ENCODE data around the gene GGNBP2.

Gene GGNBP2

DNA sequence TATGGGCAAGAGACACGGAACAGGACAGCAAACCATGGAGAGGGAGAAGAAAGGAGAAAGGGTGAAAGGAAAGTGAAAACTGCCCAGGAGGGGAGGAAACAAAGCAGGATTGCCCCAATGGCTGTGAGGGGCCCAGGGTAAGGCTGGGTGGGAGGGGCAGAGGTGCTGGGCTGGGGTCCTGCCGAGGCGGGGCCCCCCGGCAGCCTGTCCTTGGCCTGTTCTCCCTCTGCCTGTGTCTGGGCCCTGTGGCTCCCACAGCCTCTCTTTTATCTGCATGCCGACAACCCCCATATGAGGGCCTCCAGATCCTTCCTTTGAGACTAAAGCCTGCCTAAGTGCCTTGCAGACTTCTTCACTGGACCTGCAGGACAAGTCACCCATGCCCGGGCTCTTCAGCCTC is 42.8 kb upstream of the GGNBP2 start:
- H3K18ac ChIP-seq (ENCODE audit: low read depth in 1 of 2, low read length in 2 of 2) = no peak overlapping the region

GRCh38 chr17:36503456-36504155 is 41.1 kb upstream of the GGNBP2 start:
- no peak overlapping the region for H3K14ac ChIP-seq (ENCODE audit: low read length in 2 of 2)
- H2AK5ac ChIP-seq (ENCODE audit: low read length, severe bottlenecking) = no peak overlapping the region
- H3K27ac ChIP-seq (ENCODE audit: low read length, poor library complexity, severe bottlenecking) = no peak overlapping the region
- H2BK120ac ChIP-seq (ENCODE audit: low read depth, low read length) = no peak overlapping the region
- H3K9ac ChIP-seq (ENCODE audit: low read length) = no peak overlapping the region
- no peak overlapping the region for H2AFZ ChIP-seq (ENCODE audit: low read depth, low read length)
- H4K8ac ChIP-seq (ENCODE audit: low read length) = no peak overlapping the region
- H3K9me3 ChIP-seq (ENCODE audit: control insufficient read depth, low read length) = no peaks in the 10 kb centered on the region
- no peak overlapping the region for H2BK5ac ChIP-seq (ENCODE audit: low read depth, low read length, poor library complexity, severe bottlenecking)
- no peak overlapping the region for H3K4ac ChIP-seq (ENCODE audit: low read depth in 1 of 2, low read length in 2 of 2)
- no peak overlapping the region for H3K23ac ChIP-seq (ENCODE audit: low read length in 2 of 2)
- no peak for DNase-seq
- no peaks in the 10 kb centered on the region for H3K27me3 ChIP-seq (ENCODE audit: control insufficient read depth in 1 of 2, insufficient read depth in 1 of 2, low read length in 2 of 2)
- H3K79me1 ChIP-seq (replicated peaks; ENCODE audit: low read length, poor library complexity, severe bottlenecking) = peaks cover 3% of the 10 kb centered on the region
- no peak overlapping the region for H2BK12ac ChIP-seq (ENCODE audit: low read length in 2 of 2)
- no peak overlapping the region for H2BK15ac ChIP-seq (ENCODE audit: low read depth, poor library complexity, severe bottlenecking)
- H4K91ac ChIP-seq (ENCODE audit: low read length) = no peak overlapping the region
- no peak overlapping the region for H3K18ac ChIP-seq (ENCODE audit: low read depth in 1 of 2, low read length in 2 of 2)
- peaks cover 76 to 93% of the 10 kb centered on the region in 2 experiments for H3K36me3 ChIP-seq (ENCODE audit: control insufficient read depth in 1 of 2, insufficient read depth in 2 of 2, low read depth in 1 of 2, low read length in 2 of 2)
- no peak overlapping the region for H3K4me2 ChIP-seq (ENCODE audit: low read length, poor library complexity, severe bottlenecking)
- peaks cover 9% of the 10 kb centered on the region for H3K4me1 ChIP-seq (ENCODE audit: control insufficient read depth, insufficient read depth, low read depth, low read length)
- H3K4me3 ChIP-seq (ENCODE audit: insufficient read depth in 1 of 2, low read depth in 1 of 2, low read length in 2 of 2) = no peak overlapping the region
- 98% methylated on average over 7 of the region's 7 CpGs for WGBS

More for the DNA sequence above, 42.8 kb upstream of the GGNBP2 start:
- H3K4me1 ChIP-seq (ENCODE audit: control insufficient read depth, insufficient read depth, low read depth, low read length) = peaks cover 12% of the 10 kb centered on the region
- no peaks in the 10 kb centered on the region for H3K27me3 ChIP-seq (ENCODE audit: control insufficient read depth in 1 of 2, insufficient read depth in 1 of 2, low read length in 2 of 2)
- H2BK12ac ChIP-seq (ENCODE audit: low read length in 2 of 2) = no peak overlapping the region
- H2BK5ac ChIP-seq (ENCODE audit: low read depth, low read length, poor library complexity, severe bottlenecking) = no peak overlapping the region
- H3K4me2 ChIP-seq (ENCODE audit: low read length, poor library complexity, severe bottlenecking) = no peak overlapping the region
- no peak overlapping the region for H2AK5ac ChIP-seq (ENCODE audit: low read length, severe bottlenecking)
- H2BK120ac ChIP-seq (ENCODE audit: low read depth, low read length) = no peak overlapping the region
- H3K9me3 ChIP-seq (ENCODE audit: control insufficient read depth, low read length) = no peaks in the 10 kb centered on the region
- no peak overlapping the region for H4K91ac ChIP-seq (ENCODE audit: low read length)
- no peak overlapping the region for H2AFZ ChIP-seq (ENCODE audit: low read depth, low read length)
- DNase-seq = no peak
- 93% methylated on average over 6 of the region's 6 CpGs for WGBS
- H2BK15ac ChIP-seq (ENCODE audit: low read depth, poor library complexity, severe bottlenecking) = peak overlapping the region; percentile 20
- H3K27ac ChIP-seq (ENCODE audit: low read length, poor library complexity, severe bottlenecking) = no peak overlapping the region
- no peak overlapping the region for H3K14ac ChIP-seq (ENCODE audit: low read length in 2 of 2)
- no peak overlapping the region for H3K4ac ChIP-seq (ENCODE audit: low read depth in 1 of 2, low read length in 2 of 2)
- no peak overlapping the region for H3K23ac ChIP-seq (ENCODE audit: low read length in 2 of 2)
- H3K4me3 ChIP-seq (ENCODE audit: insufficient read depth in 1 of 2, low read depth in 1 of 2, low read length in 2 of 2) = no peak overlapping the region
- peaks cover 75 to 88% of the 10 kb centered on the region in 2 experiments for H3K36me3 ChIP-seq (ENCODE audit: control insufficient read depth in 1 of 2, insufficient read depth in 2 of 2, low read depth in 1 of 2, low read length in 2 of 2)
- no peak overlapping the region for H4K8ac ChIP-seq (ENCODE audit: low read length)
- peaks cover 7% of the 10 kb centered on the region for H3K79me1 ChIP-seq (replicated peaks; ENCODE audit: low read length, poor library complexity, severe bottlenecking)
- no peak overlapping the region for H3K9ac ChIP-seq (ENCODE audit: low read length)

- 96% methylated on average over 3 of the region's 5 CpGs for WGBS
- DNase-seq = no peak
- no peak overlapping the region for H4K91ac ChIP-seq (ENCODE audit: low read length)
- no peak overlapping the region for H3K4me2 ChIP-seq (ENCODE audit: low read length, poor library complexity, severe bottlenecking)
- no peak overlapping the region for H2BK120ac ChIP-seq (ENCODE audit: low read depth, low read length)
- H3K23ac ChIP-seq (ENCODE audit: low read length in 2 of 2) = no peak overlapping the region
- no peak overlapping the region for H2BK5ac ChIP-seq (ENCODE audit: low read depth, low read length, poor library complexity, severe bottlenecking)
- no peak overlapping the region for H3K4me3 ChIP-seq (ENCODE audit: insufficient read depth in 1 of 2, low read depth in 1 of 2, low read length in 2 of 2)
- no peaks in the 10 kb centered on the region for H3K27me3 ChIP-seq (ENCODE audit: control insufficient read depth in 1 of 2, insufficient read depth in 1 of 2, low read length in 2 of 2)
- H3K14ac ChIP-seq (ENCODE audit: low read length in 2 of 2) = no peak overlapping the region
- peaks cover 9% of the 10 kb centered on the region for H3K4me1 ChIP-seq (ENCODE audit: control insufficient read depth, insufficient read depth, low read depth, low read length)
- H2AFZ ChIP-seq (ENCODE audit: low read depth, low read length) = no peak overlapping the region
- H3K9me3 ChIP-seq (ENCODE audit: control insufficient read depth, low read length) = no peaks in the 10 kb centered on the region
- no peak overlapping the region for H2BK12ac ChIP-seq (ENCODE audit: low read length in 2 of 2)
- peaks cover 76 to 93% of the 10 kb centered on the region in 2 experiments for H3K36me3 ChIP-seq (ENCODE audit: control insufficient read depth in 1 of 2, insufficient read depth in 2 of 2, low read depth in 1 of 2, low read length in 2 of 2)
- H3K27ac ChIP-seq (ENCODE audit: low read length, poor library complexity, severe bottlenecking) = no peak overlapping the region
- no peak overlapping the region for H3K9ac ChIP-seq (ENCODE audit: low read length)
- H3K4ac ChIP-seq (ENCODE audit: low read depth in 1 of 2, low read length in 2 of 2) = no peak overlapping the region
- no peak overlapping the region for H2BK15ac ChIP-seq (ENCODE audit: low read depth, poor library complexity, severe bottlenecking)
- no peak overlapping the region for H2AK5ac ChIP-seq (ENCODE audit: low read length, severe bottlenecking)
- H3K79me1 ChIP-seq (replicated peaks; ENCODE audit: low read length, poor library complexity, severe bottlenecking) = peaks cover 3% of the 10 kb centered on the region
- H3K18ac ChIP-seq (ENCODE audit: low read depth in 1 of 2, low read length in 2 of 2) = no peak overlapping the region
- no peak overlapping the region for H4K8ac ChIP-seq (ENCODE audit: low read length)
Measured at GRCh38 chr17:36504156-36504545, 40.6 kb upstream of the GGNBP2 start.

- H3K9me3 ChIP-seq (ENCODE audit: control insufficient read depth, low read length) = no peaks in the 10 kb centered on the region
- no peak overlapping the region for H3K27ac ChIP-seq (ENCODE audit: low read length, poor library complexity, severe bottlenecking)
- no peaks in the 10 kb centered on the region for H3K27me3 ChIP-seq (ENCODE audit: control insufficient read depth in 1 of 2, insufficient read depth in 1 of 2, low read length in 2 of 2)
- H2BK15ac ChIP-seq (ENCODE audit: low read depth, poor library complexity, severe bottlenecking) = no peak overlapping the region
- no peak for DNase-seq
- H2AK5ac ChIP-seq (ENCODE audit: low read length, severe bottlenecking) = no peak overlapping the region
- peaks cover 3% of the 10 kb centered on the region for H3K79me1 ChIP-seq (replicated peaks; ENCODE audit: low read length, poor library complexity, severe bottlenecking)
- 98% methylated on average over 8 of the region's 8 CpGs for WGBS
- H2AFZ ChIP-seq (ENCODE audit: low read depth, low read length) = no peak overlapping the region
- no peak overlapping the region for H2BK5ac ChIP-seq (ENCODE audit: low read depth, low read length, poor library complexity, severe bottlenecking)
- H2BK120ac ChIP-seq (ENCODE audit: low read depth, low read length) = no peak overlapping the region
- H4K8ac ChIP-seq (ENCODE audit: low read length) = no peak overlapping the region
- H3K4me3 ChIP-seq (ENCODE audit: insufficient read depth in 1 of 2, low read depth in 1 of 2, low read length in 2 of 2) = no peak overlapping the region
- no peak overlapping the region for H3K23ac ChIP-seq (ENCODE audit: low read length in 2 of 2)
- no peak overlapping the region for H3K18ac ChIP-seq (ENCODE audit: low read depth in 1 of 2, low read length in 2 of 2)
- no peak overlapping the region for H2BK12ac ChIP-seq (ENCODE audit: low read length in 2 of 2)
- H3K14ac ChIP-seq (ENCODE audit: low read length in 2 of 2) = no peak overlapping the region
- no peak overlapping the region for H3K9ac ChIP-seq (ENCODE audit: low read length)
- H3K4me1 ChIP-seq (ENCODE audit: control insufficient read depth, insufficient read depth, low read depth, low read length) = peaks cover 9% of the 10 kb centered on the region
- H3K4ac ChIP-seq (ENCODE audit: low read depth in 1 of 2, low read length in 2 of 2) = no peak overlapping the region
- no peak overlapping the region for H4K91ac ChIP-seq (ENCODE audit: low read length)
- no peak overlapping the region for H3K4me2 ChIP-seq (ENCODE audit: low read length, poor library complexity, severe bottlenecking)
- H3K36me3 ChIP-seq (ENCODE audit: control insufficient read depth in 1 of 2, insufficient read depth in 2 of 2, low read depth in 1 of 2, low read length in 2 of 2) = peaks cover 82 to 98% of the 10 kb centered on the region in 2 experiments
Measured at GRCh38 chr17:36505171-36505570, 39.5 kb upstream of the GGNBP2 start.

Data from mesenchymal stem cell (in vitro differentiated cells and primary cell).